ENCODE measurements around the gene RAB14.
A peak's percentile ranks its signal among the peaks of the same experiment; 100 is the strongest.
"Not testable (repeated sequence)": the region's sequence is repeated elsewhere in the genome, so short reads cannot be mapped to it uniquely, and the experiment has no call there.

RAB14 gene

DNA sequence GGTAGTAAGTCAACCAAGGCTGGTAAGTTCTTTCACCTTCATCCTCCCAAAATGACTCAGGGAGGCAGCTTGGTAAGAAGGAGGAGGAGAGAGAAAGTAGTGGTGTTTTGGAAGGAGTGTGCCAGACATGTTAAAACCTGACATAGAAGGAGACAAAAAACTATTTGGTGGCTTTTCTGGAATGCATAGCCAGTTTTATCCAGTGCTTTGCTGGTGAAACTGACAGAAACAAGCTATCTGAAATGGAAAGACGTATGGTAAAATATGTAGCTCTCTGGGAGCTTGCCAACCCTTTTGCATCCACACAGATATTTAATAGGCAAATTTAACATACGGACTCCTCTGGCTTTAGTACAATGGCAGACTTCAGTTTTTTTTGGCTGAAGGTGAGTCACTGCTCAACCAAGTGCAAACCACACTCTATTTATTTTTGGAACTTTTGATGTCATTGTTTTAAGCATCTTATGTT is 45.4 kb downstream of the RAB14 start:
- peak; percentile 48 for DNase-seq (ENCODE audit: low spot score)

GRCh38 chr9:121154782-121155181 is 46.9 kb downstream of the RAB14 start:
- peak; percentile 74 for DNase-seq (ENCODE audit: low spot score)

- DNase-seq (ENCODE audit: low spot score) = no peak
Measured at GRCh38 chr9:121153642-121154041, 48.0 kb downstream of the RAB14 start.

DNA sequence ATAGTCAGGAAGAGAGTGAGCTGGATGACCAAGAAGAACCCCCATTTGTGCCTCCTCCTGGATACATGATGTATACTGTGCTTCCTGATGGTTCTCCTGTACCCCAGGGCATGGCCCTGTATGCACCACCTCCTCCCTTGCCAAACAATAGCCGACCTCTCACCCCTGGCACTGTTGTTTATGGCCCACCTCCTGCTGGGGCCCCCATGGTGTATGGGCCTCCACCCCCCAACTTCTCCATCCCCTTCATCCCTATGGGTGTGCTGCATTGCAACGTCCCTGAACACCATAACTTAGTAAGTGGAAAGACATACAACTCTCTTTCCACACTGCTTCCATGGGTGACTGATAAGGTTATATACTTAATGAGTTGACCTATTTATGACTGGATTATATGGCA is 51.5 kb downstream of the RAB14 start:
- DNase-seq (ENCODE audit: low spot score) = no peak

DNA sequence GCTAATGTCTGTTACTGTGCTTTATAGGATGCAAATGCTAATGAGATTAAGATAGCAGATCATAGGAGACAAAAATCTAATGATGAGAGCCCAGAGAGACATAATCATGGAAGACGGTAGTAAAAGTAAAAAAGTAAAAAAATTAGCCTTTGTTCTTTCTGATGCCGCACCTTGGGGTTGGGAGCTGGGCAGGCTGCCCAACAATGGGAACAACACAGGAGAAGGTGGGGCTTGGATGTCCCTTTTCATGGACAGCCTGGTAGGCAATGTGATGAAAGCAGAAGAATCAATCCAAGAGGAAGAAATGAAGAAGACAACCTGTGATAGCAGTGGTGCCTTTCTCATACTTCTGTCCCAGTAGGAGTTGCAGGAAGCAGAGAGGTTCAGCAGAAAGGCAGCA is 57.2 kb downstream of the RAB14 start:
- no peak for DNase-seq (ENCODE audit: low spot score)

- DNase-seq (ENCODE audit: low spot score) = no peak
Measured at GRCh38 chr9:121143771-121144170, 57.9 kb downstream of the RAB14 start.

DNA sequence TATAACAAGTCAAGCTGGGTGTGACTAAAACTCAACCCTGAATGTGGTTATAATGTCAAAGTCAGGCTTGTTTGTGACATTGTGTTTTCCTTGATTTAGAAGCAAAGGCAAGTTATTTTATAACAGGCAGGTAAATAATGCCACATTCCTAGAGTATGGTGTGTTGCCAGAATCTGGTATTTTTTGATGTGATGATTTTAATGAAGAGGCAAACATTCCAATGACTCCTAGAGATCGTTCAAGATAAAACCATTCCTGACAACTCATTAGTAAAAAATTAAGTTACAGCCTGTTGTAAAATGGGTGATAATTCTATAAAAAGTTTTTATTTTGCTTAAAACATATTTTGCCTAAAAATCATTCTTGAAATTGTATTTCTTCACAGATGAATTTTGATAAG is 60.0 kb downstream of the RAB14 start:
- DNase-seq (ENCODE audit: low spot score) = no peak

- no peak for DNase-seq (ENCODE audit: low spot score)
Measured at GRCh38 chr9:121141306-121141705, 60.4 kb downstream of the RAB14 start.

- no peak for DNase-seq (ENCODE audit: low spot score)
Measured at GRCh38 chr9:121140162-121140561, 61.5 kb downstream of the RAB14 start.

GRCh38 chr9:121138973-121139372 is 62.7 kb downstream of the RAB14 start:
- no peak for DNase-seq (ENCODE audit: low spot score)

GRCh38 chr9:121138561-121138960 is 63.1 kb downstream of the RAB14 start:
- DNase-seq (ENCODE audit: low spot score) = no peak

- no peak for DNase-seq (ENCODE audit: low spot score)
Measured at GRCh38 chr9:121135642-121136041, 66.0 kb downstream of the RAB14 start.

- no peak for DNase-seq (ENCODE audit: low spot score)
Measured at GRCh38 chr9:121133104-121133816, 68.4 kb downstream of the RAB14 start.

DNA sequence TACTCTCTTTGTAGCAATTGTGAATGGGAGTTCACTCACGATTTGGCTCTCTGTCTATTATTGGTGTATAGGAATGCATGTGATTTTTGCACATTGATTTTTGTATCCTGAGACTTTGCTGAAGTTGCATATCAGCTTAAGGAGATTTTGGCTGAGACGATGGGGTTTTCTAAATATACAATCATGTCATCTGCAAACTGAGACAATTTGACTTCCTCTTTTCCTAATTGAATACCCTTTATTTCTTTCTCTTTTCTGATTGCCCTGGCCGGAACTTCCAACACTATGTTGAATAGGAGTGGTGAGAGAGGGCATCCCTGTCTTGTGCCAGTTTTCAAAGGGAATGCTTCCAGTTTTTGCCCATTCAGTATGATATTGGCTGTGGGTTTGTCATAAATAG is 72.3 kb downstream of the RAB14 start:
- DNase-seq (ENCODE audit: low spot score) = not testable (repeated sequence)

Data from kidney tubule cell (primary cell).